Tibial artery (tissue), 4 donors: ENCODE measurements around the gene CDH4.

Experiments
- DNase-seq, 2 donors: peaks; one replicate each; pipeline ENCODE4 v3.0.0-alpha.2; 2019
- H3K27ac ChIP-seq, 2 donors: fragments of 200-600 bp; sonication (generic) in 1 of 2; 1 replicate in 1 of 2; 2 replicates in 1 of 2; pipeline ENCODE4 v1.5.1; 2018 to 2019; ENCODE audit warnings: mild to moderate bottlenecking in 1 of 2
- H3K27me3 ChIP-seq, 2 donors: fragments of 200-600 bp; sonication (generic) in 1 of 2; one replicate each; pipeline versions ENCODE4 v1.5.1 to v1.6.0; 2016 to 2019
- H3K36me3 ChIP-seq, 3 donors: fragments of 200-600 bp; sonication (generic) in 2 of 3; one replicate each; pipeline ENCODE4 v1.5.1; 2016 to 2019; ENCODE audit warnings: mild to moderate bottlenecking in 2 of 3
- H3K4me1 ChIP-seq, 4 donors: fragments of 200-600 bp; sonication (generic) in 2 of 4; 1 replicate in 3 of 4; 2 replicates in 1 of 4; pipeline ENCODE4 v1.5.1; 2016 to 2019
- H3K4me3 ChIP-seq, 2 donors: fragments of 200-600 bp; sonication (generic) in 1 of 2; 1 replicate in 1 of 2; 2 replicates in 1 of 2; pipeline ENCODE4 v1.5.1; 2018 to 2019; ENCODE audit warnings: mild to moderate bottlenecking in 2 of 2
- H3K9me3 ChIP-seq, 3 donors: fragments of 200-600 bp; sonication (generic) in 1 of 3; one replicate each; pipeline ENCODE4 v1.5.1; 2016 to 2019
- CTCF ChIP-seq, 2 experiments: fragments of 200-600 bp in 1 of 2; fragments of 450-650 bp in 1 of 2; IDR thresholded peaks; one replicate each; pipeline ENCODE4 v1.5.1; 2017 to 2019; ENCODE audit warnings: antibody characterized with exemption in 2 of 2, mild to moderate bottlenecking in 1 of 2, moderate library complexity in 1 of 2
- intact Hi-C: fragments of 100-400 bp; cut with DNase I; formaldehyde crosslinking; loops from one replicate; pipeline ENCODE4 v1.15.0; 2023; ENCODE audit warnings: low total_unique reads

Gene CDH4

GRCh38 chr20:61389077-61389476 lies 137.0 kb downstream of the CDH4 start:
- intact Hi-C loops: no loop called here
- Histone ChIP-seq H3K9me3 (peaks cover 0 to 4% (median 0%) of the 10 kb centered on the region in 3 donors), H3K4me1 (no peaks in the 10 kb centered on the region), H3K27me3 (peaks cover 0 to 23% of the 10 kb centered on the region in 2 donors), H3K4me3 (no peak overlapping the region), H3K27ac (no peak overlapping the region), H3K36me3 (no peaks in the 10 kb centered on the region)
- no peak for TF ChIP-seq CTCF (IDR thresholded peaks at IDR 0.05)
- DNase-seq: no peak

- Histone ChIP-seq H3K4me1 (no peaks in the 10 kb centered on the region), H3K27me3 (peaks cover 0 to 23% of the 10 kb centered on the region in 2 donors), H3K27ac (no peak overlapping the region), H3K36me3 (no peaks in the 10 kb centered on the region), H3K9me3 (no peaks in the 10 kb centered on the region), H3K4me3 (no peak overlapping the region)
- TF ChIP-seq CTCF (IDR thresholded peaks at IDR 0.05): no peak
- no peak for DNase-seq
- intact Hi-C loops: no loop called here
Measured at GRCh38 chr20:61391185-61391584, 139.1 kb downstream of the CDH4 start.

- Histone ChIP-seq H3K4me1 (no peaks in the 10 kb centered on the region), H3K27me3 (peaks cover 0 to 23% of the 10 kb centered on the region in 2 donors), H3K4me3 (no peak overlapping the region), H3K36me3 (no peaks in the 10 kb centered on the region), H3K27ac (no peak overlapping the region), H3K9me3 (no peaks in the 10 kb centered on the region)
- intact Hi-C loops: no loop called here
- DNase-seq: no peak
- TF ChIP-seq CTCF (IDR thresholded peaks at IDR 0.05): no peak
Measured at GRCh38 chr20:61391812-61392520, 139.9 kb downstream of the CDH4 start.

- intact Hi-C loops: no loop called here
- Histone ChIP-seq H3K4me3 (no peak overlapping the region), H3K4me1 (no peaks in the 10 kb centered on the region), H3K9me3 (no peaks in the 10 kb centered on the region), H3K27ac (no peak overlapping the region), H3K36me3 (no peaks in the 10 kb centered on the region), H3K27me3 (peaks cover 0 to 11% of the 10 kb centered on the region in 2 donors)
- TF ChIP-seq CTCF (IDR thresholded peaks at IDR 0.05): no peak
- DNase-seq: no peak
Measured at GRCh38 chr20:61394088-61394799, 142.2 kb downstream of the CDH4 start.

- H3K9me3 ChIP-seq: peaks cover 0 to 13% (median 12%) of the 10 kb centered on the region in 3 donors
- no peak for TF ChIP-seq CTCF (IDR thresholded peaks at IDR 0.05)
- H3K27me3 ChIP-seq: peaks cover 0 to 4% of the 10 kb centered on the region in 2 donors
- H3K4me1 ChIP-seq: no peaks in the 10 kb centered on the region
- no peak overlapping the region for H3K4me3 ChIP-seq
- no peak for DNase-seq
- H3K27ac ChIP-seq: no peak overlapping the region
- intact Hi-C loops: no loop called here
- H3K36me3 ChIP-seq: no peaks in the 10 kb centered on the region
Measured at GRCh38 chr20:61396262-61396848, 144.3 kb downstream of the CDH4 start.
